ENCODE results near the gene BEND7. TPM values are rescaled to one million over a fixed set of nuclear protein-coding genes. Genes with fewer than 3 reads are reported as not detected.

Gene BEND7
- total RNA-seq, 2 donors from 2014 or later: 13.7 to 17.5 TPM

- Histone ChIP-seq H3K27me3 (no peaks in the 10 kb centered on the region), H3K9me3 (no peaks in the 10 kb centered on the region), H3K27ac (no peak overlapping the region), H3K4me3 (no peak overlapping the region), H3K36me3 (replicated peaks in 1 of 2; ENCODE audit: insufficient read depth in 1 of 2, low read depth in 2 of 2) (no peaks in the 10 kb centered on the region), H3K4me1 (peaks cover 27% of the 10 kb centered on the region)
- TF ChIP-seq POLR2A (IDR thresholded peaks at IDR 0.05): no peak
- TF ChIP-seq, protein P1, sequence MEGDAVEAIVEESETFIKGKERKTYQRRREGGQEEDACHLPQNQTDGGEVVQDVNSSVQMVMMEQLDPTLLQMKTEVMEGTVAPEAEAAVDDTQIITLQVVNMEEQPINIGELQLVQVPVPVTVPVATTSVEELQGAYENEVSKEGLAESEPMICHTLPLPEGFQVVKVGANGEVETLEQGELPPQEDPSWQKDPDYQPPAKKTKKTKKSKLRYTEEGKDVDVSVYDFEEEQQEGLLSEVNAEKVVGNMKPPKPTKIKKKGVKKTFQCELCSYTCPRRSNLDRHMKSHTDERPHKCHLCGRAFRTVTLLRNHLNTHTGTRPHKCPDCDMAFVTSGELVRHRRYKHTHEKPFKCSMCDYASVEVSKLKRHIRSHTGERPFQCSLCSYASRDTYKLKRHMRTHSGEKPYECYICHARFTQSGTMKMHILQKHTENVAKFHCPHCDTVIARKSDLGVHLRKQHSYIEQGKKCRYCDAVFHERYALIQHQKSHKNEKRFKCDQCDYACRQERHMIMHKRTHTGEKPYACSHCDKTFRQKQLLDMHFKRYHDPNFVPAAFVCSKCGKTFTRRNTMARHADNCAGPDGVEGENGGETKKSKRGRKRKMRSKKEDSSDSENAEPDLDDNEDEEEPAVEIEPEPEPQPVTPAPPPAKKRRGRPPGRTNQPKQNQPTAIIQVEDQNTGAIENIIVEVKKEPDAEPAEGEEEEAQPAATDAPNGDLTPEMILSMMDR (IDR thresholded peaks at IDR 0.05): no peak
- WGBS, 2 donors: 69 to 85% methylated on average over 3 of the region's 3 CpGs
- ATAC-seq: no peak
- no peak for DNase-seq
- intact Hi-C loops (cut with DNase I): no loop called here
Observed at GRCh38 chr10:13525663-13526062, 3.2 kb downstream of the BEND7 start.

GRCh38 chr10:13521026-13521425, 7.8 kb downstream of the BEND7 start:
- no peak for ATAC-seq
- no peak for DNase-seq
- no peaks in the 10 kb centered on the region for H3K9me3 ChIP-seq
- TF ChIP-seq, protein P1 (IDR thresholded peaks at IDR 0.05): no peak
- no peak for TF ChIP-seq POLR2A (IDR thresholded peaks at IDR 0.05)
- WGBS, 2 donors: 79 to 80% methylated on average over 6 to 7 of the region's 7 CpGs
- H3K27me3 ChIP-seq: no peaks in the 10 kb centered on the region
- no peak overlapping the region for H3K4me3 ChIP-seq
- intact Hi-C loops (cut with DNase I): no loop called here
- no peaks in the 10 kb centered on the region for H3K4me1 ChIP-seq
- no peak overlapping the region for H3K27ac ChIP-seq
- no peaks in the 10 kb centered on the region for H3K36me3 ChIP-seq (replicated peaks in 1 of 2; ENCODE audit: insufficient read depth in 1 of 2, low read depth in 2 of 2)

GRCh38 chr10:13520194-13520593, 8.6 kb downstream of the BEND7 start:
- ATAC-seq: no peak
- 86 to 91% methylated on average over 8 of the region's 8 CpGs for WGBS, 2 donors
- no peaks in the 10 kb centered on the region for H3K4me1 ChIP-seq
- DNase-seq: no peak
- H3K4me3 ChIP-seq: no peak overlapping the region
- no peak for TF ChIP-seq POLR2A (IDR thresholded peaks at IDR 0.05)
- TF ChIP-seq, protein P1 (IDR thresholded peaks at IDR 0.05): no peak
- no peaks in the 10 kb centered on the region for H3K27me3 ChIP-seq
- no peaks in the 10 kb centered on the region for H3K9me3 ChIP-seq
- intact Hi-C loops (cut with DNase I): no loop called here
- no peaks in the 10 kb centered on the region for H3K36me3 ChIP-seq (replicated peaks in 1 of 2; ENCODE audit: insufficient read depth in 1 of 2, low read depth in 2 of 2)
- no peak overlapping the region for H3K27ac ChIP-seq

DNA sequence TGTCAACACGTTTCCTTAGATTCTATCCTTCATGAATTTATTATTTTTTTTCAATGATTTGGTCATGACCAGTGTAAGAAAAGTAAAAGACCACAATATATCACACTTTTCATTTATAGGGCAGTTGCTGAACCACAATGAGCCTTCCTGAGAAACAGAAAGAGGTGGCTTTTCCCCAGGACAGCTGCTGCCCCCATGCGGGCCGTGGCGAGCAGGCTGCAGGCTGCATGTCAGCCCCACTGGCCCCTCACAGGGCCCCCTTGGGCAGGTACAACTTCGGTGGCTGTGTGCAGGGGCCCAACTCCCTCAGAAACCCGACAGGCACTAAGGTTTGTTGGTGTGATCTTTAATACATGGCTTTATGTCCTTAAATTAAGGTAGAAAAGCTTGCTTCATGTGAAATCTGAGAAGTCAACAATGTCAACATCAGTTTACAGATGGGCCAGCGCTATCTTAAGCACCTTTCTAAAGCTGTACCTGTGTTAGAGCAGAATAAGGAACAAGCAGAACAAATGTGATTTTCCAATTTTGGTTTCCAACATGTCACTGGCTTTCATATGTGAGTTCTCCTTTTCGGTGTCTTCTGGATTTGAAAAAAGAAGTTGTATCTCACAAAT, 10.6 kb downstream of the BEND7 start:
- Histone ChIP-seq H3K4me3 (no peak overlapping the region), H3K27ac (no peak overlapping the region), H3K27me3 (no peaks in the 10 kb centered on the region), H3K4me1 (no peaks in the 10 kb centered on the region), H3K36me3 (replicated peaks in 1 of 2; ENCODE audit: insufficient read depth in 1 of 2, low read depth in 2 of 2) (no peaks in the 10 kb centered on the region), H3K9me3 (no peaks in the 10 kb centered on the region)
- 74 to 75% methylated on average over 8 of the region's 8 CpGs for WGBS, 2 donors
- no peak for ATAC-seq
- DNase-seq: no peak
- intact Hi-C loops (cut with DNase I): no loop called here
- no peak for TF ChIP-seq POLR2A (IDR thresholded peaks at IDR 0.05)
- TF ChIP-seq, protein P1 (IDR thresholded peaks at IDR 0.05): no peak

DNA sequence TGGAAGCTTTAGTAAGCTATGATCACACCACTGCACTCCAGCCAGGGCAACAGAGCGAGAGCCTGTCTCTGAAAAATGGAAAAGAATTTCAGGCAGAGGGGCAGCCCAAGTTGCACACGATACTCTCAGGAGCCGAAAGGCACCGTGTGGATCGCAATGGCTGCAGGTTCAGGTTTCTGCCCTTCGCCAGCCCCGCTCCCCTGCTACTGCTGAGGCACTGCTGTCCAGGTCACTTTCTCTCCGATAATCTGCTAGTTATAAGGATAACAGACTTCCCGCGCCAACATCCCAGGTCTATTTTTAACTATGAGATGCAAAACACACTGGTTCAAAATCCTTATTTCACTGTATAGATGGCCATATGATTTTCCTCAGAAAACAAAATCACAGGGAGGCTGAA, 11.1 kb downstream of the BEND7 start:
- Histone ChIP-seq H3K36me3 (replicated peaks in 1 of 2; ENCODE audit: insufficient read depth in 1 of 2, low read depth in 2 of 2) (no peaks in the 10 kb centered on the region), H3K9me3 (no peaks in the 10 kb centered on the region), H3K4me3 (no peak overlapping the region), H3K27me3 (no peaks in the 10 kb centered on the region), H3K27ac (no peak overlapping the region), H3K4me1 (no peaks in the 10 kb centered on the region)
- WGBS, 2 donors: 93% methylated on average over 10 of the region's 10 CpGs
- DNase-seq (no peak), ATAC-seq (no peak)
- TF ChIP-seq, protein P1 (IDR thresholded peaks at IDR 0.05): no peak
- no peak for TF ChIP-seq POLR2A (IDR thresholded peaks at IDR 0.05)
- intact Hi-C loops (cut with DNase I): no loop called here

All from body of pancreas (tissue), 4 donors.